WTC11 (cell line): ENCODE data around the gene PPA2.
"Not testable (repeated sequence)": the region's sequence is repeated elsewhere in the genome, so short reads cannot be mapped to it uniquely, and the experiment has no call there.

Experiments
- ATF6 ChIP-seq: sonication (generic); formaldehyde crosslinking; IDR thresholded peaks from 2 replicates; pipeline ENCODE4 v1.8.1; 2023; ENCODE audit warnings: mild to moderate bottlenecking, missing genetic modification reagents
- CBFB ChIP-seq: sonication (generic); formaldehyde crosslinking; IDR thresholded peaks from 2 replicates; pipeline ENCODE4 v1.8.1; 2022; ENCODE audit warnings: mild to moderate bottlenecking, low read depth, missing genetic modification reagents
- ELF4 ChIP-seq: sonication (generic); formaldehyde crosslinking; IDR thresholded peaks from 2 replicates; pipeline ENCODE4 v1.8.1; 2022; ENCODE audit warnings: low read depth, mild to moderate bottlenecking, moderate library complexity, missing genetic modification reagents
- FOXP1 ChIP-seq: sonication (generic); formaldehyde crosslinking; IDR thresholded peaks from 2 replicates; pipeline ENCODE4 v1.8.0; 2022; ENCODE audit warnings: missing genetic modification reagents, mild to moderate bottlenecking, moderate library complexity, borderline replicate concordance
- FOXP4 ChIP-seq: sonication (generic); formaldehyde crosslinking; IDR thresholded peaks from 2 replicates; pipeline ENCODE4 v1.8.0; 2022; ENCODE audit warnings: mild to moderate bottlenecking, missing genetic modification reagents
- NFYB ChIP-seq: sonication (generic); formaldehyde crosslinking; conservative IDR thresholded peaks from 2 replicates; pipeline ENCODE4 v1.8.0; 2022; ENCODE audit warnings: low read depth, missing genetic modification reagents
- STAT6 ChIP-seq: sonication (generic); formaldehyde crosslinking; conservative IDR thresholded peaks from 2 replicates; pipeline ENCODE4 v1.8.1; 2023; ENCODE audit warnings: mild to moderate bottlenecking, low read depth, missing genetic modification reagents, moderate library complexity
- ZBTB21 ChIP-seq: sonication (generic); formaldehyde crosslinking; IDR thresholded peaks from 2 replicates; pipeline ENCODE4 v1.8.1; 2023; ENCODE audit warnings: mild to moderate bottlenecking, missing genetic modification reagents, borderline replicate concordance
- ZNF532 ChIP-seq: fragments of 250-450 bp; sonication (Bioruptor Pico); IDR thresholded peaks from 2 replicates; pipeline ENCODE4 v1.9.0; 2021; ENCODE audit warnings: mild to moderate bottlenecking, borderline replicate concordance
- TF ChIP-seq, protein P1 (sequence below): fragments of 200-600 bp; IDR thresholded peaks from 2 replicates; pipeline ENCODE4 v1.8.0; 2022; ENCODE audit warnings: antibody characterized with exemption
- TF ChIP-seq, protein P2 (sequence below): sonication (generic); formaldehyde crosslinking; IDR thresholded peaks from 2 replicates; pipeline ENCODE4 v1.8.1; 2023; ENCODE audit warnings: mild to moderate bottlenecking, missing genetic modification reagents, moderate library complexity

DNA sequence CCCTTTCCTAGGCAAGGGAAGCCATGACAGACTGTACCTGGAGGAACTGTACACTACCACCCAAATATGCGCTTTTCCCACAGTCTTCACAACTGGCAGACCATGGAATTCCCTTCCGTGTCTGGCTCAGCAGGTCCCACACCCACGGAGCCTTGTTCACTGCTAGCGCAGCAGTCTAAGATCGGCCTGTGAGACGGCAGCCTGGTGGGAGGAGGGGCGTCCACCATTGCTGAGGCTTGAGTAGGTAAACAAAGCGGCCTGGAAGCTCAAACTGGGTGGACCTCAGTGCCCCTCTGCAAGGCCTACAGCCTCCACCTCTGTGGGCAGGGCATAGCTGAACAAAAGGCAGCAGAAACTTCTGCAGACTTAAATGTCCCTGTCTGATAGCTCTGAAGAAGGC is 64.7 kb downstream of the PPA2 start:
- not testable (repeated sequence) for TF ChIP-seq FOXP4; ZNF532 (CRISPR knock-in tag); FOXP1 (CRISPR knock-in tag); STAT6; NFYB (CRISPR knock-in tag); ELF4 (CRISPR knock-in tag); CBFB; ZBTB21; ATF6 (CRISPR knock-in tag)
- TF ChIP-seq, protein P1, sequence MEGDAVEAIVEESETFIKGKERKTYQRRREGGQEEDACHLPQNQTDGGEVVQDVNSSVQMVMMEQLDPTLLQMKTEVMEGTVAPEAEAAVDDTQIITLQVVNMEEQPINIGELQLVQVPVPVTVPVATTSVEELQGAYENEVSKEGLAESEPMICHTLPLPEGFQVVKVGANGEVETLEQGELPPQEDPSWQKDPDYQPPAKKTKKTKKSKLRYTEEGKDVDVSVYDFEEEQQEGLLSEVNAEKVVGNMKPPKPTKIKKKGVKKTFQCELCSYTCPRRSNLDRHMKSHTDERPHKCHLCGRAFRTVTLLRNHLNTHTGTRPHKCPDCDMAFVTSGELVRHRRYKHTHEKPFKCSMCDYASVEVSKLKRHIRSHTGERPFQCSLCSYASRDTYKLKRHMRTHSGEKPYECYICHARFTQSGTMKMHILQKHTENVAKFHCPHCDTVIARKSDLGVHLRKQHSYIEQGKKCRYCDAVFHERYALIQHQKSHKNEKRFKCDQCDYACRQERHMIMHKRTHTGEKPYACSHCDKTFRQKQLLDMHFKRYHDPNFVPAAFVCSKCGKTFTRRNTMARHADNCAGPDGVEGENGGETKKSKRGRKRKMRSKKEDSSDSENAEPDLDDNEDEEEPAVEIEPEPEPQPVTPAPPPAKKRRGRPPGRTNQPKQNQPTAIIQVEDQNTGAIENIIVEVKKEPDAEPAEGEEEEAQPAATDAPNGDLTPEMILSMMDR: not testable (repeated sequence)
- TF ChIP-seq, protein P2, sequence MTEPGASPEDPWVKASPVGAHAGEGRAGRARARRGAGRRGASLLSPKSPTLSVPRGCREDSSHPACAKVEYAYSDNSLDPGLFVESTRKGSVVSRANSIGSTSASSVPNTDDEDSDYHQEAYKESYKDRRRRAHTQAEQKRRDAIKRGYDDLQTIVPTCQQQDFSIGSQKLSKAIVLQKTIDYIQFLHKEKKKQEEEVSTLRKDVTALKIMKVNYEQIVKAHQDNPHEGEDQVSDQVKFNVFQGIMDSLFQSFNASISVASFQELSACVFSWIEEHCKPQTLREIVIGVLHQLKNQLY: not testable (repeated sequence)
